HAP-1 (cell line): Measurements from ENCODE around the gene FCSK.

Experiments used
- DNase-seq, 2 experiments: peaks; one replicate each; pipeline ENCODE4 v3.0.0-alpha.2; 2016 to 2020; ENCODE audit warnings: low spot score in 2 of 2
- H3K27me3 ChIP-seq: fragments of 250-450 bp; sonication (Bioruptor Pico); 2 replicates; pipeline ENCODE4 v1.5.1; 2020; ENCODE audit warnings: low read depth, mild to moderate bottlenecking, moderate library complexity
- H3K36me3 ChIP-seq: fragments of 250-450 bp; sonication (Bioruptor Pico); replicated peaks from 2 replicates; pipeline ENCODE4 v1.5.1; 2020; ENCODE audit warnings: mild to moderate bottlenecking
- H3K4me1 ChIP-seq: fragments of 250-450 bp; sonication (Bioruptor Pico); 2 replicates; pipeline ENCODE4 v1.5.1; 2020; ENCODE audit warnings: mild to moderate bottlenecking
- H3K4me3 ChIP-seq: fragments of 250-450 bp; sonication (Bioruptor Pico); 2 replicates; pipeline ENCODE4 v1.5.1; 2020; ENCODE audit warnings: mild to moderate bottlenecking, moderate library complexity
- H3K9me3 ChIP-seq: fragments of 250-450 bp; sonication (Bioruptor Pico); 2 replicates; pipeline ENCODE4 v1.5.1; 2020; ENCODE audit warnings: mild to moderate bottlenecking, moderate library complexity
- in situ Hi-C: fragments of 300-500 bp; cut with MboI; formaldehyde crosslinking; loops from 3 replicates; pipeline ENCODE4 v1.14.3; 2020; ENCODE audit warnings: low sequenced_read_pairs, inconsistent platforms, mixed read lengths

The FCSK gene

DNA sequence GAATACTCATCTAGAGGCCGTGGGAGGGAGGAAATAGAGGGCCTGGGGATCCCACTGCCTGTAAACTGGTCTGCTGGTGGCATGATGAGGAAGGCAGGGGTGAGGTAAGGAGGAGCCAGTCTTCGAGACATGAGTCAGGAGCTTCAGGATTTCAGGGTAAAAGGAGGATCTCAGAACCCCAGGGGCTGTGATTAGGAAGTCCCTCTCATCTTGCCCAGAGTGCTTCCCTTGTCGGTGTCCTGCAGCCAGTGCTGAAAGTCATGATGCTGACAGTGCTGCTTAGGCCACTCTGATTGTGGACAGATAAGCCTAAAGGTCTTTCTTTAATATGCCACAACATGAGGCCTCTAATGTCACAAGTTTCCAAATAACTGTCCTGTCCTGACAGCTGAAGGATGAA is 39.4 kb downstream of the FCSK start:
- DNase-seq, result no peak
- no peak overlapping the region for H3K4me3 ChIP-seq
- peaks cover 37% of the 10 kb centered on the region for H3K36me3 ChIP-seq
- no peaks in the 10 kb centered on the region for H3K4me1 ChIP-seq
- no peaks in the 10 kb centered on the region for H3K9me3 ChIP-seq
- in situ Hi-C loops, result no loop called here
- no peaks in the 10 kb centered on the region for H3K27me3 ChIP-seq

GRCh38 chr16:70494202-70494770 is 39.9 kb downstream of the FCSK start:
- Histone ChIP-seq H3K9me3 (no peaks in the 10 kb centered on the region), H3K4me1 (no peaks in the 10 kb centered on the region), H3K27me3 (no peaks in the 10 kb centered on the region), H3K36me3 (peaks cover 39% of the 10 kb centered on the region), H3K4me3 (no peak overlapping the region)
- in situ Hi-C loops, result no loop called here
- no peak for DNase-seq

DNA sequence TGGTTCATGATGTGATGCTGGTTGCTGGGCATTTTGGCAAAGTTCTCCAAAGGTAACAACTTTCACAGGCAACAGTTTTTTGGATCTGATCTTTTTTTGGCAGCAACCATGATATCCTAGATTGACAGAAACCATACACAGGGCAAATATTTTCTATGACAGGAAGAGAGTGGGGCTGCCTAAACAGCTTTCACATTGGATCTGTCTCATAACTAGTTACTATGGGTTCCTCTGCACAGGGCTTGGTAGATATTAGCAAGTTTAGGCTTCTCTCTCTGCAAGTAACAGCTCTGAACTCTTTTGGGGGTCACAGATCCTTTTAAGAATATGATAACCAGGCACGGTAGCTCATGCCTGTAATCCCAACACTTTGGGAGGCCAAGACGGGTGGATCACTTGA is 40.4 kb downstream of the FCSK start:
- Histone ChIP-seq H3K36me3 (peaks cover 43% of the 10 kb centered on the region), H3K4me3 (no peak overlapping the region), H3K9me3 (no peaks in the 10 kb centered on the region), H3K4me1 (no peaks in the 10 kb centered on the region), H3K27me3 (no peaks in the 10 kb centered on the region)
- in situ Hi-C loops, result no loop called here
- DNase-seq, result no peak

DNA sequence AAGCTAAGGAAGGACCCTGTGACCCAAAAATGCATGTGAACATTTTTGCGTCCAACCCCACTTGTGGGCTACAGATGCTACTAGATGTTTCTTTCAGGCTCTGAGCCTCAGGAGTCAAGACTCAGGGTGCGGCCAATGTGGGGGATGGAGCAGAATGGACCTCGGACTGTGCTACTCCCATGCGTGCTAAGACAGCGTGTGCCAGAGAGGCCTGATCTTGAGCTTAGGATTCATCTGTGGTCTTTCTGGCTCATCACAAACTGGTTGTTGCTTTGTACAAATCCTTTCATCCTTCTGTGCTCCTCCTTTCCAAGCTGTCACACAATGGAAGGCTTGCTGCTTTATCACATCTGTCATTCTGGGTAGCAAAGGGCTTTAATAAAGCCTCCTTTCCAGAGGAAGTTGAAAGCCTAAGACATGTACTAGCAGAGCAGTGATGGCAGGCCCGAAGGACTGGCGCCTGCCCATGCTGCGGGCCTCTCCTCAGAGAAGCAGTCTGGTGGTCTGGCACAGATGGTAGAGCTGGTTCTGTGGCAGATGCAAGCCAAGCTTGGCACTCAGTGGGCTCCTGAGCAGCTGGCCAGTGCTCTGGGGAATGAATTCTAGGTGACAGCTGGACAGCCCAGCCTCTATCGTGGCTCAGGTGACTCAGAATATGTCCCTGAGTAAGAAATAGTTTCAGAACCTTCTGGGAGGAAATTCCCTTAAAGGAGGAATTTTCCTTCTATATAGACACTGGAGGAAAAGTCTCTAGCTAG is 41.2 kb downstream of the FCSK start:
- in situ Hi-C loops, result no loop called here
- Histone ChIP-seq H3K9me3 (no peaks in the 10 kb centered on the region), H3K4me3 (no peak overlapping the region), H3K27me3 (no peaks in the 10 kb centered on the region), H3K36me3 (peaks cover 45% of the 10 kb centered on the region), H3K4me1 (no peaks in the 10 kb centered on the region)
- DNase-seq, result no peak

DNA sequence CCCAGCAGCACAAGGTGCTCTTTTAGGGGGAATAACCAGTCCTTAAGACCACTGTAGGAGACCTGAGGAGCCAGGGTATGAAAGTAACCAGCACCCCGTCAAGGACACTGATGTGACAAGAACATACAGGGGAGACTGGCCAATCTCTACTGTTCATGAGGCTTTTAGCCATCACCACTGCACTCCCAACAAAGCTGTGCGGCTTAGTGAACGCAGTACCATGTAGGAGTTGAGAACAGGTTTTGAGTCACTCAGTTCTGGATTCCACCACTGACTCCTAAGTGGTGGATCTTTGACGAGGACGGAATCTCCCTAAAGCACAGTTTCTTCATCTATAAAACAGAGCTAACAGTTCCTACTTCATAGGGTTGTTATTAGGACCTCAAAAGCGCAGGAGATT is 42.1 kb downstream of the FCSK start:
- Histone ChIP-seq H3K9me3 (no peaks in the 10 kb centered on the region), H3K27me3 (no peaks in the 10 kb centered on the region), H3K36me3 (peaks cover 49% of the 10 kb centered on the region), H3K4me1 (no peaks in the 10 kb centered on the region), H3K4me3 (no peak overlapping the region)
- DNase-seq, result no peak
- in situ Hi-C loops, result no loop called here

GRCh38 chr16:70508752-70509151 is 54.4 kb downstream of the FCSK start:
- Histone ChIP-seq H3K36me3 (peaks cover 60% of the 10 kb centered on the region), H3K4me1 (no peaks in the 10 kb centered on the region), H3K27me3 (no peaks in the 10 kb centered on the region), H3K9me3 (no peaks in the 10 kb centered on the region; the same call in 1 of the 2 replicates), H3K4me3 (no peak overlapping the region)
- no peak for DNase-seq
- in situ Hi-C loops, result no loop called here

DNA sequence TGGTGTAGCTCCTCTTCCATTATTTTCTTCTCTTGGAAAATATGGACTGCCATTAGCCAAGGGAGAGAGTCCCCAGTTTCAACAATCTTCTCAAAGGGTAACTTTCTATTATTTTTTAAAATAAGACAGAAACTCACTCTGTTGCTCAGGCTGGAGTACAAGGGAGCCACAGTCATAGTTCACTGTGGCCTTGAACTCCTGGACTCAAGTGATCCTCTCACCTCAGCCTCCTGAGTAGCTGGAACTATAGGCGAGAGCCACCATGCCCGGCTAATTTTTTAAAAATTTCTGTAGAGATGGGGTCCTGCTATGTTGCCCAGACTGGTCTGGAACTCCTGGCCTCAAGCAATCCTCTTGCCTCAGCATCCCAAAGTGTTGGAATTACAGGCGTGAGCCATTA is 55.8 kb downstream of the FCSK start:
- no peaks in the 10 kb centered on the region for H3K27me3 ChIP-seq
- peaks cover 63% of the 10 kb centered on the region for H3K36me3 ChIP-seq
- no peaks in the 10 kb centered on the region for H3K4me1 ChIP-seq
- DNase-seq, result no peak
- no peak overlapping the region for H3K4me3 ChIP-seq
- in situ Hi-C loops, result no loop called here
- no peaks in the 10 kb centered on the region; the same call in 1 of the 2 replicates for H3K9me3 ChIP-seq

DNA sequence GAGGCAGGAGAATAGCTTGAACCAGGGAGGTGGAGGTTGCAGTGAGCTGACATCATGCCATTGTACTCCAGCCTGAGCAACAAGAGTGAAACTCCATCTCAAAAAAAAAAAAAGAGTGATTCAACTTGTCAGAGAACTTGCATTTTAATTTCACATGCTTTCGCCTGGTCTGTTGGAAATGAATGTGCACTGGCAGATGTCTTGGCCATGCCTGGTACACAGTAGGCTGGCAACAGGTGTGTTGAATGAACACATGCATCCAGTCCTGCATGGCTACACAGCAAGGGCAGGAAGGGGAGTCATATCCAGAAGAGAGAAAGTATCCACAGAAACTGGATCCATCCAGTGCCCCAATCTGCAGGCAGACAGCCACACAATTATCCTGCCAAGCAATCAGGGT is 57.4 kb downstream of the FCSK start:
- peaks cover 76% of the 10 kb centered on the region for H3K36me3 ChIP-seq
- no peak for DNase-seq
- no peak overlapping the region for H3K4me3 ChIP-seq
- H3K4me1 ChIP-seq, result no peaks in the 10 kb centered on the region
- no peaks in the 10 kb centered on the region for H3K27me3 ChIP-seq
- H3K9me3 ChIP-seq, result no peaks in the 10 kb centered on the region; the same call in 1 of the 2 replicates
- in situ Hi-C loops, result no loop called here

DNA sequence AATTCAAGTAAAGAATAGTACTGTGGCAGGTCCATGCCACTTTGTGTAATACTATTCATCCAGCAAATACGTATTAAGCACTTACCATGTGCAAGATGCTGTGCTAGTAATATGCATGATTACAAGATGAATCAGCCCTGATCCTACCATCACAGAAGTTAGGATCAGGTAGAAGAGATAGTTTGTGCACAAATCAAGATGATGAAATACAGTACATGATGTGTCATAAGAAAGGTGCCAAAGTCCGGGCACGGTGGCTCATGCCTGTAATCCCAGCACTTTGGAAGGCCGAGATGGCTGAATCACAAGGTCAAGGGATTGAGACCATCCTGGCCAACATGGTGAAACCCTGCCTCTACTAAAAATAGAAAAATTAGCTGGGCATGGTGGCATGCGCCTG is 58.1 kb downstream of the FCSK start:
- H3K36me3 ChIP-seq, result peaks cover 78% of the 10 kb centered on the region
- no peaks in the 10 kb centered on the region for H3K27me3 ChIP-seq
- no peak for DNase-seq
- in situ Hi-C loops, result no loop called here
- H3K4me3 ChIP-seq, result no peak overlapping the region
- no peaks in the 10 kb centered on the region; the same call in 1 of the 2 replicates for H3K9me3 ChIP-seq
- no peaks in the 10 kb centered on the region for H3K4me1 ChIP-seq

DNA sequence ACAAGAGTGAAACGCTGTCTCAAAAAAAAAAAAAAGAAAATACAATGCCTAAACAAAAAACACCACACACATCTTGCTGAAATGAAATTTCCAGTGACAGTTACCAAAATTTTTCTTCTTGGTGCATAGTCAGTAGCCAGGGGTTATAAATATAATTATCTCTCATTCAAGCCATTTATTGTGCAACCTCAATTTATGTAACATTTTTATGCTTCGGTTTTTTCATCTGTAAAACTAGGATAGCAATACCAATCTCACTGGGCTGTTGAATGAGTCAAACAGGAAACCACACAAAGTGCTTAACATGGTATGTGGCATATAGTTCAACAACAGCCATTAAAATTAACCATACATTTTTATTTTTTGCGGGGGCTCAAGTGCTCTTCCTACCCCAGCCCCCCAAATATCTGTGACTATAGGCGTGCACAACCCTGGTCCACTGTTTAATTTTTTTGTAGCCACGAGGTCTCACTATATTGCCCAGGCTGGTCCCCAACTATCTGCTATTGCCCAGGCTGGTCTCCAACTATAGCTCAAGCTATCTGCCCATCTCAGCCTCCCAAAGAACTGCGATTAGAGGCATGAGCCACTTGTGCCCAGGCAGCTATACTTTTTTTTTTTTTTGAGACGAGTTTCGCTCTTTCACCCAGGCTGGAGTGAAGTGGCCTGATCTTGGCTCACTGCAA is 66.4 kb downstream of the FCSK start:
- in situ Hi-C loops, result no loop called here
- H3K4me3 ChIP-seq, result no peak overlapping the region
- H3K9me3 ChIP-seq, result no peaks in the 10 kb centered on the region
- DNase-seq, result no peak
- H3K36me3 ChIP-seq, result peaks cover 29% of the 10 kb centered on the region
- no peaks in the 10 kb centered on the region for H3K27me3 ChIP-seq
- no peaks in the 10 kb centered on the region for H3K4me1 ChIP-seq

GRCh38 chr16:70522216-70523075 is 68.1 kb downstream of the FCSK start:
- in situ Hi-C loops, result no loop called here
- Histone ChIP-seq H3K4me3 (peak overlapping the region; percentile 95), H3K27me3 (no peaks in the 10 kb centered on the region), H3K4me1 (peaks cover 9% of the 10 kb centered on the region), H3K9me3 (no peaks in the 10 kb centered on the region), H3K36me3 (peaks cover 30% of the 10 kb centered on the region)
- DNase-seq, result no peak

DNA sequence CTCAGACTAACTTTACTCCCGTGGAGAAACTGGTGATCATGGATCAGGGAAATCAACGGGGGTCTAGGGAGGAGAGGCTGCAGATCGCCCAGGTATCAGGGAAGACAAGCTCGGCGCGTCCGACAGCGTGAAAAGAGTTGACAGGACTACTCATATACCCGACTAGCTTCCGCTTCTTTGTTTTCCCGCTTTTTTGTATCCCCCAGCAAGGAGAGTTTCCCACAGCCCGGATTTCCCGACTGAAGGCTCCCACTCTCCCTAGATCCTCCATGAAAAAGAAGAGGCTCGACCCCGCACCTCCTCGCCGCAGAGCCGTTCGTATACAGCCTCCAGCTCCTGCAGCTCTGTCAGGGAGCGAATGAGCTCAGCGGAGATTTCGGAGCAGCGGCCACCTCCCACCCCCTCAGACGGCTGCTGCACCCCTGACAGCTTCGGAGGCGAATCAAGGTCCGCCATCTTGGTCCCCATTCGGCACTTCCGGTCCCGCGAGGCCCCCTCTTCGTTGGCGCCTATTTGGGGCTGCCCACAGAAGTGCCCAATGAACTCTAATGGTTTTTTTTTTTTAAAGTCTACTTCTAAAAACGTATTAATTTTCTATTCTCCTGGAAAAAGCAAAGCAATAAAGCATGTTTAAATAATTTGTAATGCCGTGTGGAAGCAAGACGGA is 68.8 kb downstream of the FCSK start, which contains the start of gene COG4:
Gene COG4, minus strand, starts transcription at position 479 of the 667 bp plus-strand sequence. Its CDS starts 11 bp downstream, at position 468.
- Histone ChIP-seq H3K36me3 (peaks cover 35% of the 10 kb centered on the region), H3K9me3 (no peaks in the 10 kb centered on the region), H3K4me1 (peaks cover 10% of the 10 kb centered on the region), H3K27me3 (no peaks in the 10 kb centered on the region), H3K4me3 (peak within 1 kb of the TSS; percentile 95)
- in situ Hi-C loops, result no loop called here
- DNase-seq, result peak; percentile 70 to 92

DNA sequence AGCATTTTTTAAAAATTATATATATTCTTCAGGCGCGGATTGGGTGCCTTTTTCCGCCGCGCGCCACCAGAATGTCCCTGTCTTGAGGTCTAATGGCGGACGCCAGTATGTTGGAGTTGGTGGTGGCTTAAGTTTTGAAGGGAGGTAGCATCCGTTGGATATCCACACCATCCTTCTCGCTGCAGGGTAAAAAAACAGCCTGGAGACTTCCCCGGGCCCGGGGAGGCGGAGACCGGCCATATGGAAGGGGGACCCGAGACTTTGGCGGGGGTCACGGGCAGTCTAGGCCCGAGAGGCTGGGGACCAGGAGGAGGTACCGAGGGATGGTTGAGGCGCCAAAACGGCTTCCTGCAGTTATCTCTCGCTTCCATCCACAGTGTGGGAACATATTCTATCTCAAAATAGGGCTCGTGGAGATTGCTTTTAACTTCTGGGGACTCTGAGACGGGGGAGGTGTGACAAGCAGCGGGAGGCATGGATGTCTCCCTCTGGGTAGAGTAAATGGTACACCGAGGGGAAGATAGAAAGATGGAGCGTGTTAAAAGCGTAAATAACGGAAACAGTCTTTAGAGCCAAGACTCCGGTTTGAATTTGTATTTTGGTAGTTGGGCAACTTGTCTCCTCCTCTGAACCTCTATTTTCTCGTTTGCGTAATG is 69.5 kb downstream of the FCSK start, which contains the start of gene SF3B3:
Gene SF3B3, plus strand, starts transcription at position 74 of the 656 bp plus-strand sequence. CDS start 2,841 bp downstream, outside the sequence.
- Histone ChIP-seq H3K4me3 (peak within 1 kb of the TSS; percentile 95), H3K9me3 (no peaks in the 10 kb centered on the region), H3K27me3 (no peaks in the 10 kb centered on the region), H3K36me3 (peaks cover 40% of the 10 kb centered on the region), H3K4me1 (peaks cover 10% of the 10 kb centered on the region)
- peak; percentile 66 to 75 for DNase-seq
- in situ Hi-C loops, result no loop called here
